Fibroblast of skin of left quadriceps (primary cell): ENCODE data around the gene GLOD4.
"Not testable (repeated sequence)": the region's sequence is repeated elsewhere in the genome, so short reads cannot be mapped to it uniquely, and the experiment has no call there.

Experiments
- DNase-seq, 2 experiments: peaks; one replicate each; pipeline ENCODE4 v3.0.0-alpha.2; 2013; ENCODE audit warnings: low read depth in 2 of 2

The GLOD4 gene

GRCh38 chr17:781805-782731 is at the start of gene GLOD4, which contains the start of gene MRM3:
TSS of gene GLOD4 (minus strand) at chr17:782280. CDS start at chr17:782255, 25 bp downstream.
TSS of gene MRM3 (plus strand) at chr17:782353. CDS start at chr17:782379, 26 bp downstream.
- DNase-seq, result peak; percentile 74 to 75

- no peak for DNase-seq
These were observed 48.9 kb upstream of the GLOD4 start for GRCh38 chr17:830950-831349.

- DNase-seq, result no peak
These were observed 48.3 kb upstream of the GLOD4 start for GRCh38 chr17:830381-830780.

GRCh38 chr17:829614-830013 is 47.5 kb upstream of the GLOD4 start:
- not testable (repeated sequence) for DNase-seq

- DNase-seq, result no peak
These were observed 46.7 kb upstream of the GLOD4 start for GRCh38 chr17:828761-829160.

GRCh38 chr17:826778-827177 is 44.7 kb upstream of the GLOD4 start:
- no peak for DNase-seq

- DNase-seq, result no peak
These were observed 43.1 kb upstream of the GLOD4 start for GRCh38 chr17:825216-825615.

- DNase-seq, result no peak
These were observed 42.3 kb upstream of the GLOD4 start for GRCh38 chr17:824378-824777.

- no peak for DNase-seq
These were observed 41.4 kb upstream of the GLOD4 start for GRCh38 chr17:823501-823902.

- no peak for DNase-seq
These were observed 37.2 kb upstream of the GLOD4 start for GRCh38 chr17:819251-819650.

- no peak for DNase-seq
These were observed 32.3 kb upstream of the GLOD4 start for GRCh38 chr17:814371-814770.

- DNase-seq, result no peak
These were observed 30.6 kb upstream of the GLOD4 start for GRCh38 chr17:812638-813204.

- DNase-seq, result no peak
These were observed 29.1 kb upstream of the GLOD4 start for GRCh38 chr17:811051-811784.

GRCh38 chr17:807523-808294 is 25.6 kb upstream of the GLOD4 start:
- DNase-seq, result no peak

- no peak for DNase-seq
These were observed 24.9 kb upstream of the GLOD4 start for GRCh38 chr17:806781-807522.

- DNase-seq, result no peak
These were observed 24.3 kb upstream of the GLOD4 start for GRCh38 chr17:806346-806745.

- DNase-seq, result not testable (repeated sequence)
These were observed 23.8 kb upstream of the GLOD4 start for GRCh38 chr17:805886-806285.

- DNase-seq, result no peak
These were observed 22.7 kb upstream of the GLOD4 start for GRCh38 chr17:804541-805435.

GRCh38 chr17:802901-803881 is 21.1 kb upstream of the GLOD4 start:
- no peak for DNase-seq
